Measurements from ENCODE around the gene ANKFY1.

GRCh38 chr17:4157618-4158333, 106.0 kb downstream of the ANKFY1 start:
- TF ChIP-seq, protein P1, sequence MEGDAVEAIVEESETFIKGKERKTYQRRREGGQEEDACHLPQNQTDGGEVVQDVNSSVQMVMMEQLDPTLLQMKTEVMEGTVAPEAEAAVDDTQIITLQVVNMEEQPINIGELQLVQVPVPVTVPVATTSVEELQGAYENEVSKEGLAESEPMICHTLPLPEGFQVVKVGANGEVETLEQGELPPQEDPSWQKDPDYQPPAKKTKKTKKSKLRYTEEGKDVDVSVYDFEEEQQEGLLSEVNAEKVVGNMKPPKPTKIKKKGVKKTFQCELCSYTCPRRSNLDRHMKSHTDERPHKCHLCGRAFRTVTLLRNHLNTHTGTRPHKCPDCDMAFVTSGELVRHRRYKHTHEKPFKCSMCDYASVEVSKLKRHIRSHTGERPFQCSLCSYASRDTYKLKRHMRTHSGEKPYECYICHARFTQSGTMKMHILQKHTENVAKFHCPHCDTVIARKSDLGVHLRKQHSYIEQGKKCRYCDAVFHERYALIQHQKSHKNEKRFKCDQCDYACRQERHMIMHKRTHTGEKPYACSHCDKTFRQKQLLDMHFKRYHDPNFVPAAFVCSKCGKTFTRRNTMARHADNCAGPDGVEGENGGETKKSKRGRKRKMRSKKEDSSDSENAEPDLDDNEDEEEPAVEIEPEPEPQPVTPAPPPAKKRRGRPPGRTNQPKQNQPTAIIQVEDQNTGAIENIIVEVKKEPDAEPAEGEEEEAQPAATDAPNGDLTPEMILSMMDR (IDR thresholded peaks at IDR 0.05; ENCODE audit: low read length) = no peak
- TF ChIP-seq EZH2 (optimal IDR thresholded peaks at IDR 0.05; ENCODE audit: low read depth, low read length) = no peak
- TF ChIP-seq EZH2phosphoT487 (IDR thresholded peaks at IDR 0.05; ENCODE audit: low read length) = no peak
